HuH-7 (cell line): ENCODE measurements around the gene KIFAP3.
A peak's percentile ranks its signal among the peaks of the same experiment; 100 is the strongest.
"Not testable (repeated sequence)": the region's sequence is repeated elsewhere in the genome, so short reads cannot be mapped to it uniquely, and the experiment has no call there.

ENCODE experiments used
- DNase-seq: peaks from one replicate; pipeline ENCODE4 v3.0.0; 2011; ENCODE audit warnings: low spot score

The KIFAP3 gene

DNA sequence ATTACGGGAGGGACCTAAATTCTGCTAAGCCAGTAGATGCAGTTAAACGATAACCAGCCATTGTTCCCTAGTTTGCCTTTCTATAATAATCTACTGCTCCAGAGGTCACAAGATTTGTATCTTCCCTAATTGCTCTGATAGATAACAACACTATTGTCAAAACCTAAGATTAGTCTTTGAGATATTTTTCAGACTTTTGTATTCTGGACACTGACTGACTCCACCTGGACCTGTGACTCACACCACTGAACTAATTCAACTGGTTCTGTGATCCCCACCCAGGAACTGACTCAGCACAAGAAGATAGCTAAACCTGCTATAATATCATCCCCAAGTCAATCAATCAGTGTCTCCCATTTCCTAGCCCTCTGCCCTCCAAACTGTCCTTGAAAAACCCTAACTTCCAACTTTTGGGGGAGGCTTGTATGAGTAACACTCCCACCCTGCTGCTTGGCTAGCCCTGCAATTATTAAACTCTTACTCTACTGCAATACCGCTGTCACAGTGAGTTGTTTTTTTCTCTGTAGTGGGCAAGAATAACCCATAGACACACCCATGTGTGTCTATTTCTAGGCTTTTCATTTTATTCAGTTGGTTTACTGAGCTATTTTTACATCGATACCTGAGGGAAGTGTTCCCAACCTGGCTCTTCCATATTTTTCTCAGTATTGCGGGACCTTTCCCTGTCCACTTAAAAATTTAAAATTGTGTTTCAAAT lies 11.2 kb downstream of the KIFAP3 start:
- no peak for DNase-seq

DNA sequence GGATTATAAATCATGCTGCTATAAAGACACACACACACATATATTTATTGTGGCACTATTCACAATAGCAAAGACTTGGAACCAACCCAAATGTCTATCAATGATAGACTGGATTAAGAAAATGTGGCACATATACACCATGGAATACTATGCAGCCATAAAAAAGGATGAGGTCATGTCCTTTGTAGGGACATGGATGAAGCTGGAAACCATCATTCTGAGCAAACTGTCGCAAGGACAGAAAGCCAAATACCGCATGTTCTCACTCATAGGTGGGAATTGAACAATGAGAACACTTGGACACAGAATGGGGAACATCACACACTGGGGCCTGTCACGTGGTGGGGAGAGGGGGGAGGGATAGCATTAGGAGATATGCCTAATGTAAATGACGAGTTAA lies 12.8 kb downstream of the KIFAP3 start:
- DNase-seq, result not testable (repeated sequence)

DNA sequence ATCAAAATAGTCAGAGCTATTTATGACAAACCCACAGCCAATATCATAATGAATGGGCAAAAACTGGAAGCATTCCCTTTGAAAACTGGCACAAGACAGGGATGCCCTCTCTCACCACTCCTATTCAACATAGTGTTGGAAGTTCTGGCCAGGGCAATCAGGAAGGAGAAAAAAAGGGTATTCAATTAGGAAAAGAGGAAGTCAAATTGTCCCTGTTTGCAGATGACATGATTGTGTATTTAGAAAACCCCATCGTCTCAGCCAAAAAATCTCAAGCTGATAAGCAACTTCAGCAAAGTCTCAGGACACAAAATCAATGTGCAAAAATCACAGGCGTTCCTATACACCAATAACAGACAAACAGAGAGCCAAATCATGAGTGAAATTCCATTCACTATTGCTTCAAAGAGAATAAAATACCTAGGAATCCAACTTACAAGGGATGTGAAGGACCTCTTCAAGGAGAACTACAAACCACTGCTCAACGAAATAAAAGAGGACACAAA lies 14.4 kb downstream of the KIFAP3 start:
- DNase-seq, result not testable (repeated sequence)

DNA sequence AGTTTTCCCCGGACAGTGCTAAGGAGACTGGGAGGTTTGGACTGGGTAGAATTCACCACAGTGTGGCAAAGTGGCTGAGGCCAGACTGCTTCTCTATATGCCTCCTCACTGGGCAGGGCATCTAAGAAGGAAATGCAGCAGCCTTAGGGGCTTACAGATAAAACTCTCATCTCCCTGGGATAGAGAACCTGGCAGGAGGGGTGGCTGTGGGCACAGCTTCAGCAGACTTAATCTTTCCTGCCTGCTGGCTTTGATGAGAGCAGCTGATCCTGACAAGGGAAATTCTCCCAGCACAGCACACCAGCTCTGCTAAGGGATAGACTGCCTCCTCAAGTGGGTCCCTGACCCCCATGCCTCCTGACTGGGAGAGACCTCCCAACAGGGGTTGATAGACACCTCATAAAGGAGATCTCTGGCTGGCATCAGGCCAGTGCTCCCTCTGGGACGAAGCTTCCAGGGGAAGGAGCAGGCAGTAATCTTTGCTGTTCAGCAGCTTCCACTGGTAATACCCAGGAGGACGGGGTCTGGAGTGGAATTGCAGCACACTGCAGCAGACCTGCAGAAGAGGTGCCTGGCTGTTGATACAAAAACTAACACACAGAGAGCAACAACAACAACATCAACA lies 25.2 kb downstream of the KIFAP3 start:
- no peak for DNase-seq

DNA sequence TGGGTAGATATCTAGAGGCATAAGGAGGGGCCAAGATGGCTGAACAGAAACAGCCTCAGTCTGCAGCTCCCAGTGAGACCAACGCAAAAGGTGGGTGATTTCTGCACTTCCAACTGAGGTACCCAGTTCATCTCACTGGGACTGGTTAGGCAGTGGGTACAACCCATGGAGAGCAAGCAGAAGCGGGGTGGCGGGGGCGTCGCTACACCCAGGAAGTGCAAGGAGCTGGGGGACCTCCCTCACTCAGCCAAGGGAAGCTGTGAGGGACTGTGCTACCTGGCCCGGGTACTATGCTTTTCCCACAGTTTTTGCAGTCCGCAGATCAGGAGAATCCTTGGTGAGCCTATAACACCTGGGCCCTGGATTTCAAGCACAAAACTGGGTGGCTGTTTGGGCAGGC lies 26.0 kb downstream of the KIFAP3 start:
- DNase-seq, result no peak

DNA sequence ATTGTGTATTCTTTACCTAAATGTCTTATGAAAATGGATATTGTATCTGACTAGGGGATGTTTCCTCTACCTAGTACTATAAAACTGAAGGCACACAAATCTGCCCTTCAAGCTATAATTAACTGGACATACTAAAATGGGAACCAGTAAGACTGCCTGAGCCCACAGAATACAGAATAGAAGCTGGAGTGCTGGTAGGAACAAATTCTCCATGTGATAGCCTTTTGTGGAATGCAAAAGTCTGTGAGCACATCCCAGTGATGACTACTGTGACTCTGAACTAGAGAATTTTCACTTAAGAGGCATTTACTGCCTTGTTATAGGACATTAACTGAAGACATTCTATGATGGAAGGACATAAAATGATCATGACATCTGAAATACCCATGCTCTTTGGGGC lies 30.3 kb downstream of the KIFAP3 start:
- DNase-seq, result no peak

DNA sequence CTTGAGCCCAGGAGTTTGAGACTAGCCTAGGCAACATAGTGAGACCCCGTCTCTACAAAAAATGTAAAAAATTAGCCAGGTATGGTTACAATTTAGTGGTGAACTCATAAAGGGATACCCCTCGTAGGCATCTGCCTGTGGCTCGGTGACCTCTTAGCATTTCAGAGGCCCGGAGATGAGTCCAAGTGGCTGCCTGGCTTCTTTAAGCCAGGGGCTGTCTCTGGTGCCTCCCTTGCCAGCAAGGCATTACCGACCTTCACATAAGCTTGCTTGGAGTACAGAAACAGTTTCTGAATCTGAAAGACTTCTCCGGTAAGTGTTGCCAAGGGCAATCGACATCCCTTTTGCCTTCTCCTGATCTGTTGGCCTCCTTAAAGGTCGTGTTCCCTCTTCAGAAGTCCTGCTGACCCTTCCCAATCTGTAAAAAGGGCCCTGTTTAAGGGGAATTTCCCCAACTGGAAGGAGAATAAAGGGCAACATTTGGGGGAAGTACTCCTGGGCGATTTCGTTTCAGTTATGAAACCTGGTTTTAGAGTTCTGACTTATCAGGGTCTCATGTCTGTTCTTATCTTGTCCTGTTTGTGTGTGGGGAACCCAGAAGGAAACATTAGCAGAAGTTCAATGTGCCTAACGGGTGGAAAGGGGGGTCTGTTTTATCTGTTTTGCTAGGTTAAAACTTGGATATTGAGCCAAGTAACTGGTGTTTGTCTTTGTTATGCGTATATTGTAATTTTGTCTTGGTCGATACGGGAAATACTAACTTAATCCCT lies 32.9 kb downstream of the KIFAP3 start:
- DNase-seq, result no peak

DNA sequence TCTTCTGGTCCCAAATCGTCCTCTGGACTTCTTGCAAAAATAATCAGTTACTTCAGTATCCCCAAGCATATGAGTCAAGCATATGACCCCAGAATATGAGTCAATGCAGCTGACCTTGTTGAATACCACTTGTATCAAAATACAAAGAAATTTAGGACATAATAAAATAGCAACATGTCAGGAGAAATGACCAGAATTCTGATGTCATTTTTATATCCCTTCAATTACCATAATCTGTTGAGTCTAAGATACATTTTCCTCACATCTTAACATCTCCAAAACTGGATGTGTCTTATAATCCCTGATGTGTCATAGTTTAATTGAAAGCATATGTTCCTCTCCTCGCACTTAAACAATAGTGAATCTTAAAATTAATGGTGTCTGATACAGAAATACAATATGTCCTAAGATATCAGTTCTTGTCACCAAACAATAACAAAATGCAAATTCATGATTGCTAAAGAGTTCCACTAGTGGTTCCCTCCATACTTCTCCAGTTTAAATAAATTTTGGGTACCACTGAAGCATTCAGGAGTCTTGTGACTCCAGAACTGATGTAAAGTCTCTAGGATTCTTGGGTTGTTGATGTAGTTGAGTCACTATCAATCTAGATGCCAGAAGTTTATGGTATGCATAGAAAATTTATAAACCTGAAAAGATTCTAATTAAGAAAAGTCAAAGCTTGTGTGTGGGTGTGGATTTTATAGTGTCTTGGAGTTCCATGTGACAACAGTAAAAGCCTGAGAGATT lies 41.8 kb downstream of the KIFAP3 start:
- DNase-seq, result no peak

DNA sequence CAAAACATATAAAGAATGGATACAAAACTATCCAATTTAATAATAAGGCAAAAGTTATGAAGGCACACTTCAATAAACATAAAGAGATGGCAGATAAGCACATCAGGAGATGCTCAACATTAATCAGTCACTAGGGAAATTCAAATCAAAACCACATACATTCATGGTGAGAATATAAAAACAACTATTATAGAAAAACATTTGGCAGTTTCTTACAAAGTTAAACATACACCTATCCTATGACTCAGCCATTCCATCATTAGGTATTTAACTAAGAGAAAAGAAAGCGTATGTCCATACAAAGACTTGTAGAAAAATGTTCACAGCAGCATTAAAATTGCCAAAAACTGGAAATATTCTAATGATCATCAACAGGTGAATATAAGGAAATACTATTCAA lies 44.3 kb downstream of the KIFAP3 start:
- DNase-seq, result no peak

DNA sequence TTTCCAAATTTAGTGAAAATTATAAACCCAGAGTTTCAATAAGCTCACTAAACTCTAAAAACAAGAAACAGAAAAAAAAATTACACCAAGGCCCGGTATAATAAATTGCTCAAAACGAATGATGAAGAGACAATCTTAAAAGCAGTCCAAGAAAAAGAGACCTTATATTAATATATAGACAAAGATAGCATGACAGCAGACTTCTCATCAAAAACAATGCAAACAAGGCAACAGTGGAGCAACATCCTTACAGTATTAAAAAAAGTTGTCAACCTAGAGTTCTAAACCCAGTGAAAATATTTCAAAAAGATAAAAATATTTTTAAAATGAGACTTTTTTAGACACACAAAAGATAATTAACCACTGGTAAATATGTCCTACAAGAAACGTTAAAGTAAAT lies 46.7 kb downstream of the KIFAP3 start:
- DNase-seq, result no peak

DNA sequence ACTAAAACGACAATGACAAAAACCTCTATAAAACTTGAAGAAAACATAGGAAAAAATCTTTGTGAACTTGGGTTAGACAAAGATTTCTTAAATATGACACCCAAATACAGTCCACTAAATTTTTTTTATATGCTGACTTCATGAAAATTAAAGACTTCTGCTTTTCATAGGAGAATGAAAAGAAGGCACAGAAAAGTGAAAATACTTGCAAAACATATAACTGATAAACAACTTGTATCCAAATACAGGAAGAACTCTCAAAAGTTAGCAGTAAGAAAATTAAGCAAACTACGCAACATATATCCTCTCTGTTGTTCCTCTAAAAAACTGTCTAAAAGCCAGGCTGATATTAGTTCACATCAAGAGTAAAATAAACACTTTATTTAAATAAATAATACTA lies 53.6 kb downstream of the KIFAP3 start:
- DNase-seq, result no peak

DNA sequence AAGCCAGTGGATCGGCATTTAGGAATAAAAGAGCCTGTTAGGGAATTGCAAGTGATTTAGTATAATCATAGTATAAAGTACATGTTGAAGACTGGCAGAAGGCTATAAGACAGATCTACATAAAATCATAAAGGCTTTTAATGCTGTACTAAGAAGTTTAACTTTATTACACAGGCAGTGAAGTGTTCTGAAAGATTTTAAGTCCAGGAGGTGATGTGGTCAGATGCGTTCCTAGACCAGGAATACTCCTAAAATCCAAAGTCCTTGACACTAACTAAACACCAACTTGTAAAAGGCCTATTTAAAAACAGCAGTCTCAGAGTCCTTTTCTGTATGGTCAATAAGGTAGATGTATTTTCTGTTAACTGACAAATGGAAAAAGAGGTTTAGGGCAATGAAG lies 57.0 kb downstream of the KIFAP3 start:
- DNase-seq, result no peak

DNA sequence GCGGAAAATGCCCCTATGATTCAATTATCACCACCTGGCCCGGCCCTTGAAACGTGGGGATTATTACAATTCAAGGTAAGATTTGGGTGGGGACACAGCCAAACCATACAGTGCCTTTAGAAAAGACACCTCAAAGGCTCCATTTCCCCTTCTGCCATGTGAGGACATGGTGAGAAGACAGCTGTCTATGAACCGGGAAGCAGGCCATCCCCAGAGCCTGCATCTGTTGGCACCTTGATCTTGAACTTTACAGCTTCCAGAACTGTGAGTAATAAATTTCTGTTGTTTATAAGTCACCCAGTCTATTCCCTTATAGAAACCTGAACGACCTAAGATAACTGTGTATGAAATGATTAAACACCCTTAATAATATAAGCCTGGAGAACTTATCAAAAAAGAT lies 61.6 kb downstream of the KIFAP3 start:
- no peak for DNase-seq

DNA sequence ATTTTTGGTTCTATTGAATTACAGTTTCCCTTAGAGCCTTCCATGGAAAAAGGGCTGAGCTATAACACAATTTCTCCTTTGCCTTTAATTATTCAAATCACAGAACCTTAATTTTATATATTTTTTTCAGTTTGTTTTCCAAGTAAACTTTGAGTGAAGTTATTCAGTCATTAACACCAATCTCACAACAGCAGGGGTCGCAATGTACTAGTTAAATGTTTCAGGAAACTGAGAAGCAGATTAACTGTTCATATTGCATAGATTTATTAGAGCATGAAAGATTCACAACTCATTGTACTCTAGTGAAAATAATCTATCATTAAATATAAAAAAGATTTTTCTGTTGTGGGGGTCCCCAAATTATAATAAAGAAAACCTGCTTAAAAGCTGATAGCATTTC lies 64.1 kb downstream of the KIFAP3 start:
- peak; percentile 5 for DNase-seq

DNA sequence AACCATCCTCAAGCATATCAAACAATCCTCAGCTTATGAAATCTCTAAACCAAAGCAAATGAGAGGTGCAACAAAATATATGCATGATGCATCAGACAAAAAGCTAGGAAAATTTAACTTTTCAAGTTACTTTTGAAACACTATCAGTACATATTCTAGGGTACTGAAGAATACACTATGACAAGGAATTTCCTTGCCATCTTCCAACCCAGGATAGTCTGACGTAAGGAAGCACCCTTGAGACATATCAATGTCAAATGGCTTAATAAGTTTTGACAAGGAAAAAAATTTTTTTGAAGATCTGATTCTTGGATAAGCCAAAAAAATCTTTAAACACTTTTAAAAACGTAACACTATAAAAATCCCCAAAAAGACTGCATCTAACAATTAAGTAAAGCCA lies 64.9 kb downstream of the KIFAP3 start:
- no peak for DNase-seq

DNA sequence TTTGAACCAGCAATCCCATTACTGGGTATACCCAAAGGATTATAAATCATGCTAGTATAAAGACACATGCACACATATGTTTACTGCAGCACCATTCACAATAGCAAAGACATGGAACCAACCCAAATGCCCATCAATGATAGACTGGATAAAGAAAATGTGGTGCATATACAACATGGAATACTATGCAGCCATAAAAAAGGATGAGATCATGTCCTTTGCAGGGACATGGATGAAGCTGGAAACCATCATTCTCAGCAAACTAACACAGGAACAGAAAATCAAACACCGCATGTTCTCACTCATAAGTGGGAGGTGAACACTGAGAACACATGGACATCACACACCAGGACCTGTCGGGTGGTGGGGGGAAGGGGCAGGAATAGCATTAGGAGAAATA lies 65.8 kb downstream of the KIFAP3 start:
- not testable (repeated sequence) for DNase-seq

DNA sequence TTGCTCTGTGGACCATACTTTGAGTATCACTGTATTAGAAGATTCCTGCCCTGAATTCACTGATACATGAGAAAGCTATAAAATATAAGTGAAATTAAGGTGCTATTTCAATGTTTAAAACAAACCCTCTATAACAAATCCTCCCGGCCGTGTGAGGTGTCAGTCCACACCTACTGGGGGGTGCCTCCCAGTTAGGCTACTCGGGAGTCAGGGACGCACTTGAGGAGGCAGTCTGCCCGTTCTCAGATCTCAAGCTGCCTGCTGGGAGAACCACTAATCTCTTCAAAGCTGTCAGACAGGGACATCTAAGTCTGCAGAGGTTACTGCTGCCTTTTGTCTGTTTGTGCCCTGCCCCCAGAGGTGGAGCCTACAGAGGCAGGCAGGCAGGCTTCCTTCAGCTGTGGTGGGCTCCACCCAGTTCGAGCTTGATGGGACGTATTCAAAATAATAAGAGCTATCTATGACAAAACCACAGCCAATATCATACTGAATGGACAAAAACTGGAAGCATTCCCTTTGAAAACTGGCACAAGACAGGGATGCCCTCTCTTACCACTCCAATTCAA lies 71.1 kb downstream of the KIFAP3 start:
- DNase-seq, result not testable (repeated sequence)

DNA sequence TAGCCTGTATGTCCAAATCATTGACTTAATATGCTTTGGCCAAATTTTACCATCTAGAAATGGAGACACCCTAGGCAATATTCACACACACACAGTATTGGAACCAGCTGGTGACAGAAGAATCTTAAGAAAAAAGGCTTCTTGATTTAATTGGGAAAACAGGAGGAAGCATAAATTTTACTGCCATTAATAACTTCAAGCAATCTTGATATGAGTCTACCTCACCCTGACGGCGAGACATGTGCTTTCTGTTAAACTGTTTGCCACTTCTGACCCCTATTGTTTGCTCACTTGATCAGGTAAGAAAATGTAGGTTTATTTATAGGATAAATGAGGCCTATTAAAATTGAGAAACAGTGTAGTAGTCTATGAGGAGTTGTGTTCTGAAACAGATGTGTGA lies 73.2 kb downstream of the KIFAP3 start:
- no peak for DNase-seq

DNA sequence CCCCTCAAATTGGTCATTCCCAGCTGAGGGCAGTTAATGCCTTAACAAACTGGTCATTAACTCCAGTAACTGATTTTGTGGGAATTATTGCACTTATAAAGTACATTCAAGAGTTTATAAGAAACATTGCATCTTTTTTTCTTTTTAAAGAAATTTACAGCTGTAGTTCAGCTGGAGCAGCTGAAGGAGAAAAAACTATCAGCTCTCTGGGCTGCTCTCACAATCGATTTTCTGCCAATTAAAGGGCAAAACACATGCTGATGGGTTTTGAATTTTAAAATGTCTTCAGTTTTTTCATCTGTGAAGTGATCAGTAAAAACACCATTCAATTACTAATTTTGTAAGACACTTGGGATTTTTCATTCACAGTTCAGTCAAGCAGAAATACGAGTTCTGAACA lies 74.7 kb downstream of the KIFAP3 start:
- no peak for DNase-seq

DNA sequence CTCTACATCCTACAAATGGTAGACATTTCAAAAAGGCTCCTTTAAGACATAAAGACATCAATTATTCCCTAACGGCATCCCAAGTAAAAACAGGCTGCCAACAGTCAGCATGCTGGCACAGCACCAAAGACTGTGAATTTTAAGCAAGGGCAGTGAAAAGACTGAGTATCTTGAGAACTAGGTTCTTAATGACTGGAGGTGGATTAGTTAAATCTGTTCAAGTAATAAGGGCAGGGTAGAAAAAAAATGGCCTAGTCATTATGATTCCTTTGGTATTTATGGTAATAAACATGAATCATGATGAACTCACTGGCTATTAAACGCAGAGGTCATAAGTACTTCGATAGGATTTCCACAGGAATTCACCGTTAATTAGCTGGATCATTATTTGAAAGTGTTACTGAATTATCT lies 75.2 kb downstream of the KIFAP3 start:
- no peak for DNase-seq

DNA sequence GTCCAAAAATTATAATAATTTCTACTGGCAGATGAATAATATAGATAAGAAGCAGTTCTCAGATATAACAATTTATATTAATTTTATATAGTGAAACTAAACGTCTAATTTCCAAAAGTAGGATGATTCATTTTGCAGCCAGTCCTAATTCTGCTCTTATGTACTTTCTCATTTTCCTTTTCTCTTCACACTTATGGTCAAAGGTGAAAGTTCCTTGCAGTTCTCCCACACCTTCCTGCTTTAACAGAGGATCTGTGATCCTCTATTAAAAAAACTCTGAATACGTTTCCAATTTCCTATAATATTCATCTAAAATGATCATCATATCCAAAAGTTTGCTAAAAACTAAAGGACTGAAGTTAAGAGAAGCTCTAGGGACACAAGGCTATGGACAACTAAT lies 78.5 kb downstream of the KIFAP3 start:
- DNase-seq, result no peak

DNA sequence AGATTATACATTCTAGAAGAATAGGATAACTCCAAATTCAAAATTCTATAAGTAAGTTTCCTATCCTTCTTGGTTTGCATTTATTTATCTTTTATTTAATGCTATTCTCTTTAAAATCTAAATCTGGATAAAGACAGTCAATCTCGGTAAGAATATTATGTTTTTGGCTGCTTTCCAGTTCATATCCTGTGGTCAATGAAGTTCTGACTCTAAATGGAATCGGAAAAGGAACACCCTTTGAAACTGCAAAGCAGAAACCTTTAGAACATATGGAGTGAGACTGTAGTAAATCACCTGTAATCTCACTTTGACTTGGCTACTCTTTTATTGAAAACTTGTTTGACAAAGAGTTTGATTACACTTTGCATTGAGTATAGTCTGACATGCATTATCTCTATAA lies 85.2 kb downstream of the KIFAP3 start:
- DNase-seq, result no peak
